MM.1S (cell line): ENCODE measurements around the gene GSTM2.

ENCODE experiments used
- DNase-seq: peaks from one replicate; pipeline ENCODE4 v3.0.0-alpha.2; 2015
- H2AFZ ChIP-seq: fragments of 300-600 bp; sonication (generic); 2 replicates; pipeline ENCODE4 v1.6.0; 2016; ENCODE audit warnings: antibody characterized with exemption, low read length
- H3F3A ChIP-seq: fragments of 300-600 bp; sonication (generic); 2 replicates; pipeline ENCODE4 v1.6.1; 2016; ENCODE audit warnings: mild to moderate bottlenecking, antibody characterized with exemption, low read length, moderate library complexity, mixed read lengths; ENCODE audit not compliant: insufficient read depth
- H3K27ac ChIP-seq: fragments of 300-600 bp; sonication (generic); 2 replicates; pipeline ENCODE4 v1.5.1; 2016; ENCODE audit warnings: mild to moderate bottlenecking, low read length
- H3K27me3 ChIP-seq: fragments of 300-600 bp; sonication (generic); replicated peaks from 2 replicates; pipeline ENCODE4 v1.6.0; 2016; ENCODE audit warnings: low read length; ENCODE audit not compliant: insufficient read depth
- H3K36me3 ChIP-seq: fragments of 300-600 bp; sonication (generic); replicated peaks from 2 replicates; pipeline ENCODE4 v1.6.1; 2016; ENCODE audit warnings: mild to moderate bottlenecking, low read length, mixed read lengths; ENCODE audit not compliant: insufficient read depth
- H3K4me1 ChIP-seq: fragments of 300-600 bp; sonication (generic); 2 replicates; pipeline ENCODE4 v1.6.1; 2016; ENCODE audit warnings: low read length, mixed read lengths
- H3K4me2 ChIP-seq: fragments of 300-600 bp; sonication (generic); 2 replicates; pipeline ENCODE4 v1.6.0; 2016; ENCODE audit warnings: low read depth, low read length
- H3K4me3 ChIP-seq: fragments of 300-600 bp; sonication (generic); 2 replicates; pipeline ENCODE4 v1.5.1; 2016; ENCODE audit warnings: low read length, mixed read lengths
- H3K79me2 ChIP-seq: fragments of 300-600 bp; sonication (generic); 2 replicates; pipeline ENCODE4 v1.6.1; 2016; ENCODE audit warnings: mixed run types, low read length, mixed read lengths
- H3K9ac ChIP-seq: fragments of 300-600 bp; sonication (generic); 2 replicates; pipeline ENCODE4 v1.6.1; 2016; ENCODE audit warnings: low read length, mixed read lengths
- H3K9me2 ChIP-seq: fragments of 300-600 bp; sonication (generic); replicated peaks from 2 replicates; pipeline ENCODE4 v1.6.1; 2016; ENCODE audit warnings: mild to moderate bottlenecking, low read length, mixed read lengths; ENCODE audit not compliant: insufficient read depth
- H3K9me3 ChIP-seq: fragments of 300-600 bp; sonication (generic); replicated peaks from 2 replicates; pipeline ENCODE4 v1.6.1; 2016; ENCODE audit warnings: mild to moderate bottlenecking, low read length, mixed read lengths; ENCODE audit not compliant: insufficient read depth
- H4K20me1 ChIP-seq: fragments of 300-600 bp; sonication (generic); 2 replicates; pipeline ENCODE4 v1.6.1; 2016; ENCODE audit warnings: mild to moderate bottlenecking, low read length, moderate library complexity, mixed read lengths; ENCODE audit not compliant: insufficient read depth
- CTCF ChIP-seq: fragments of 300-600 bp; sonication (generic); IDR thresholded peaks from 2 replicates; pipeline ENCODE4 v1.5.1; 2016; ENCODE audit warnings: antibody characterized with exemption, low read length, mixed read lengths
- EZH2 ChIP-seq: fragments of 300-600 bp; sonication (generic); optimal IDR thresholded peaks from 2 replicates; pipeline ENCODE3; 2017; ENCODE audit warnings: low read depth, mild to moderate bottlenecking, antibody characterized with exemption, low read length, mixed read lengths
- EZH2phosphoT487 ChIP-seq: fragments of 300-600 bp; sonication (generic); IDR thresholded peaks from 2 replicates; pipeline ENCODE4 v1.6.1; 2018; ENCODE audit warnings: antibody characterized with exemption, low read length

Gene GSTM2

GRCh38 chr1:109649491-109649914 lies 18.4 kb upstream of the GSTM2 start:
- Histone ChIP-seq H3F3A (no peaks in the 10 kb centered on the region), H3K4me3 (no peak overlapping the region), H3K27me3 (no peaks in the 10 kb centered on the region), H3K27ac (no peak overlapping the region), H3K4me2 (no peak overlapping the region), H2AFZ (no peak overlapping the region), H3K79me2 (no peaks in the 10 kb centered on the region), H3K4me1 (no peaks in the 10 kb centered on the region), H3K9me3 (no peaks in the 10 kb centered on the region), H3K36me3 (no peaks in the 10 kb centered on the region), H3K9me2 (no peaks in the 10 kb centered on the region), H3K9ac (no peak overlapping the region), H4K20me1 (no peaks in the 10 kb centered on the region)
- DNase-seq = no peak
- TF ChIP-seq EZH2 (no peak), EZH2phosphoT487 (no peak), CTCF (no peak)

GRCh38 chr1:109650609-109651008 lies 17.2 kb upstream of the GSTM2 start:
- Histone ChIP-seq H3K36me3 (no peaks in the 10 kb centered on the region), H3F3A (no peaks in the 10 kb centered on the region), H3K79me2 (no peaks in the 10 kb centered on the region), H3K4me1 (no peaks in the 10 kb centered on the region), H3K27ac (no peak overlapping the region), H4K20me1 (no peaks in the 10 kb centered on the region), H3K9me3 (no peaks in the 10 kb centered on the region), H2AFZ (no peak overlapping the region), H3K9me2 (no peaks in the 10 kb centered on the region), H3K4me3 (no peak overlapping the region), H3K4me2 (no peak overlapping the region), H3K9ac (no peak overlapping the region), H3K27me3 (no peaks in the 10 kb centered on the region)
- no peak for DNase-seq
- TF ChIP-seq CTCF (no peak), EZH2 (no peak), EZH2phosphoT487 (no peak)

GRCh38 chr1:109652402-109652801 lies 15.5 kb upstream of the GSTM2 start:
- no peaks in the 10 kb centered on the region for H4K20me1 ChIP-seq
- H3K4me3 ChIP-seq = no peak overlapping the region
- H3K4me2 ChIP-seq = no peak overlapping the region
- H3K9ac ChIP-seq = no peak overlapping the region
- H2AFZ ChIP-seq = no peak overlapping the region
- no peaks in the 10 kb centered on the region for H3F3A ChIP-seq
- H3K27me3 ChIP-seq = no peaks in the 10 kb centered on the region
- H3K9me2 ChIP-seq = no peaks in the 10 kb centered on the region
- H3K79me2 ChIP-seq = no peaks in the 10 kb centered on the region
- TF ChIP-seq EZH2phosphoT487 (no peak), CTCF (no peak), EZH2 (no peak)
- no peaks in the 10 kb centered on the region for H3K36me3 ChIP-seq
- no peaks in the 10 kb centered on the region for H3K9me3 ChIP-seq
- no peak for DNase-seq
- no peaks in the 10 kb centered on the region for H3K4me1 ChIP-seq
- H3K27ac ChIP-seq = no peak overlapping the region
